ENCODE results near the gene DNAJC5. TPM values are rescaled to one million over a fixed set of nuclear protein-coding genes. Genes with fewer than 3 reads are reported as not detected.
"Not testable (repeated sequence)": the region's sequence is repeated elsewhere in the genome, so short reads cannot be mapped to it uniquely, and the experiment has no call there.

DNAJC5 gene
- total RNA-seq, 2 donors from 2014 or later: 58.9 to 63.9 TPM

GRCh38 chr20:63873477-63873971 is 21.4 kb upstream of the DNAJC5 start:
- no peaks in the 10 kb centered on the region for H3K27me3 ChIP-seq
- H3K36me3 ChIP-seq: peaks cover 30% of the 10 kb centered on the region
- TF ChIP-seq, protein P1, sequence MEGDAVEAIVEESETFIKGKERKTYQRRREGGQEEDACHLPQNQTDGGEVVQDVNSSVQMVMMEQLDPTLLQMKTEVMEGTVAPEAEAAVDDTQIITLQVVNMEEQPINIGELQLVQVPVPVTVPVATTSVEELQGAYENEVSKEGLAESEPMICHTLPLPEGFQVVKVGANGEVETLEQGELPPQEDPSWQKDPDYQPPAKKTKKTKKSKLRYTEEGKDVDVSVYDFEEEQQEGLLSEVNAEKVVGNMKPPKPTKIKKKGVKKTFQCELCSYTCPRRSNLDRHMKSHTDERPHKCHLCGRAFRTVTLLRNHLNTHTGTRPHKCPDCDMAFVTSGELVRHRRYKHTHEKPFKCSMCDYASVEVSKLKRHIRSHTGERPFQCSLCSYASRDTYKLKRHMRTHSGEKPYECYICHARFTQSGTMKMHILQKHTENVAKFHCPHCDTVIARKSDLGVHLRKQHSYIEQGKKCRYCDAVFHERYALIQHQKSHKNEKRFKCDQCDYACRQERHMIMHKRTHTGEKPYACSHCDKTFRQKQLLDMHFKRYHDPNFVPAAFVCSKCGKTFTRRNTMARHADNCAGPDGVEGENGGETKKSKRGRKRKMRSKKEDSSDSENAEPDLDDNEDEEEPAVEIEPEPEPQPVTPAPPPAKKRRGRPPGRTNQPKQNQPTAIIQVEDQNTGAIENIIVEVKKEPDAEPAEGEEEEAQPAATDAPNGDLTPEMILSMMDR (IDR thresholded peaks at IDR 0.05): no peak
- no peak overlapping the region for H3K9ac ChIP-seq (ENCODE audit: low read depth in 2 of 2, low read length in 2 of 2)
- H3K9me3 ChIP-seq: no peaks in the 10 kb centered on the region
- intact Hi-C loops (cut with DNase I): no loop called here
- H3K4me1 ChIP-seq: no peaks in the 10 kb centered on the region
- H3K27ac ChIP-seq: peak overlapping the region; percentile 20
- H3K4me3 ChIP-seq: no peak overlapping the region
- no peak for DNase-seq

DNA sequence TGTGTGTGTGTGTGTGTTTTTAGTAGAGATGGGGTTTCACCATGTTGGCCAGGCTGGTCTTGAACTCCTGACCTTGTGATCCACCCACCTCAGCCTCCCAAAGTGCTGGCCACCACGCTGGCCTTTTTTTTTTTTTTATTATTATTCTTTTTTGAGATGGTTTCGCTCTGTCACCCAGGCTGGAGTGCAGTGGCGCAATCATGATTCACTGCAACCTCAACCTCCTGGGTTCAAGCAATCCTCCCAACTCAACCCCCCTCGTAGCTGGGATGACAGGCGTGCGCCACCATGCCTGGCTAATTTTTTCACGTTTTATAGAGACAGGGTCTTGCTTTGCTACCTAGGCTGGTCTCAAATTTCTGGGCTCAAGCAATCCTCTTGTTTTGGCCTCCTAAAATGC is 20.7 kb upstream of the DNAJC5 start:
- H3K9ac ChIP-seq (ENCODE audit: low read depth in 2 of 2, low read length in 2 of 2); DNase-seq; H3K27me3 ChIP-seq; H3K4me1 ChIP-seq; H3K9me3 ChIP-seq; H3K4me3 ChIP-seq; H3K27ac ChIP-seq; intact Hi-C loops (cut with DNase I): not testable (repeated sequence)
- peaks cover 25% of the 10 kb centered on the region for H3K36me3 ChIP-seq

DNA sequence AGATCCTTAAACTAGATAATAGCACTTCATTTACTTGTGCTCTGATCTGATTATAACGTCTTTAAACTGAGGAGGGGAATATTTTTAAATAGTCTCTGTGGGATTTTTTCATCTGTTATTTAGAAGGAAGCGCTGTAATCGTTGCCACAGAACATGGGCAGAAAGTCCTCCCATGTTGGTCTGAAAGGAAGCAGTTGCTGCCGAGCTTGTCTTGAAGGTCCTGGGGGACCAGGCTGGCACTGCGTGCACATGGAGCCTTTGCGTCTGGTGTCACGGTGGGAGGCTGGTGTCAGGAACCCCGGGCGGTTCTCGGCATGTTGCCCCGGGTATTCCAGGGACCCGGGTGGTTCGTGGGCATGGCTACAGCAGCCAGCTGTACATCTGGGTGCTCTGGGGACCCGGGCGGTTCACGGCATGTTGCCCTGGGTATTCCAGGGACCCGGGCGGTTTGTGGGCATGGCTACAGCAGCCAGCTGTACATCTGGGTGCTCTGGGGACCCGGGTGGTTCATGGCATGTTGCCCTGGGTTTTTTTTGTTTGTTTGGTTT is 18.4 kb upstream of the DNAJC5 start:
- Histone ChIP-seq H3K9ac (ENCODE audit: low read depth in 2 of 2, low read length in 2 of 2) (no peak overlapping the region), H3K9me3 (no peaks in the 10 kb centered on the region), H3K4me3 (no peak overlapping the region), H3K4me1 (no peaks in the 10 kb centered on the region), H3K27ac (no peak overlapping the region), H3K36me3 (peaks cover 15% of the 10 kb centered on the region), H3K27me3 (no peaks in the 10 kb centered on the region)
- TF ChIP-seq, protein P1 (IDR thresholded peaks at IDR 0.05): no peak
- intact Hi-C loops (cut with DNase I): no loop called here
- DNase-seq: no peak

DNA sequence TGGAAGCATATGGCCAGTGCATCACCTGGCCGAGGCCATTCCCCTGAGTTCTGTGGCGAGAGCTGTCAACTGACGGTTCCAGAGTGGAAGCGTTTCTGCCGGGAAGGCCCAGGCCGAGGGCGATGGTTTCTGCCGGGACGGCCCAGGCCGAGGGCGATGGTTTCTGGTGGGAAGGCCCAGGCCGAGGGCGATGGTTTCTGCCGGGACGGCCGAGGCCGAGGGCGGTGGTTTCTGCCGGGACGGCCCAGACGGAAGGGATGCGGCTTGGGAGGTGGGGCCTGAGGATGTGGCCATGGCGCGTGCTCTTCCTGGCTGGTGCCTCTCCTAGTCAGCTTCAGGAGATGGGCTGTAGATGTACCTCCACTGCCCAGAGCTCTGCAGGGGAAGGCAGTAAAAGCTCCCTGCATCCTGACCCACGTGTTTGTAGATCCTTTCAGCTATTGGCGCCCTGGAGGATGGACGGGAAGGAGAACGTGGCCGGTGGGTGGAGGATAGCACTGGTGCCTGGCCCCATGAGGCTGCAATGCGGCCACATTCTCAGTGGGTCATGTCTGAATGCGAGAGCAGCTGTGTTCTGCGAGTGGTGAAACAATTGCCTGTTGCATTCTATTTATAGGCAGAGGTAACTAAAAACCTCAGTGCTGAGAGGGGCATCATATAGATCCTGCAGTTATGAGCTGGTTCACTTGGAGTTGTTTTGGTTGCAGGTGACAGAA is 17.0 kb upstream of the DNAJC5 start:
- Histone ChIP-seq H3K9me3 (no peaks in the 10 kb centered on the region), H3K36me3 (peaks cover 18% of the 10 kb centered on the region), H3K27ac (no peak overlapping the region), H3K4me3 (no peak overlapping the region), H3K4me1 (no peaks in the 10 kb centered on the region), H3K27me3 (no peaks in the 10 kb centered on the region), H3K9ac (ENCODE audit: low read depth in 2 of 2, low read length in 2 of 2) (no peak overlapping the region)
- TF ChIP-seq, protein P1 (IDR thresholded peaks at IDR 0.05): no peak
- intact Hi-C loops (cut with DNase I): no loop called here
- DNase-seq: no peak

DNA sequence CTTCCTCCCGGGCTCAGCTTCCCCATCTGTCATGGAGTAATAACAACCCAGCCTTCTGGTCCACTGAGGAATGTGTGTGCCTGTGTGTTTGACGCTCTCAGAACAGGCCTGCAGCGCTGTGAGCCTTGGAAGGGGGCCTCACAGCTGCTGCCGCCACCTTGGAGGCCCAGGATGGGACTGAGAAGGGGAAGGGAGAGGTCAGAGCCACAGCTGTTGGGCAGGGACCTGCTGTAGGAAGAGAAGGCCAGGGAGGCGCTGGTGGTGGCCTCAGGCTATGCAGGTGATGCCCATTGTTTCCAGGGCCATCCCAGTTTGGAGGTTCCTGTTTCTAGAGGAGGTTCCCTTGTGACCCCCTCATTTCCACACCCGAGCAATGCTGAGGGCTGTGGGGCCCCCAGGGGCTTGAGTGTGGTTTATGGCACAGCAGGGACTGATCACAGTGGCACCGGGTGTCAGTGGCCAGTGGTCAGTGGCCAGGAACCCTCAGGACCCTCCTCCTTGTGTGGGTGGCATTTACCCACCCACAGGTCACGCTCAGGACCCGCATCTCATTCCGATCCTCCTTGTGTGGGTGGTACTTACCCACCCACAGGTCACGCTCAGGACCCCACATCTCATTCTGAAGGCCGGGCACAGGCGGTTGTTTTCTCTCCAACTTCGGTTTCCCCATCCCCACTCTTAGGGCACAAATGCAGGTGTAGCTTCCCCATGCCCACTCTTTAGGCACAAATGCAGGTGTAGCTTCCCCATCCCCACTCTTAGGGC is 15.8 kb upstream of the DNAJC5 start:
- H3K4me3 ChIP-seq: no peak overlapping the region
- H3K27ac ChIP-seq: no peak overlapping the region
- H3K4me1 ChIP-seq: no peaks in the 10 kb centered on the region
- no peak for DNase-seq
- intact Hi-C loops (cut with DNase I): no loop called here
- peaks cover 18% of the 10 kb centered on the region for H3K36me3 ChIP-seq
- TF ChIP-seq, protein P1 (IDR thresholded peaks at IDR 0.05): no peak
- H3K9me3 ChIP-seq: no peaks in the 10 kb centered on the region
- no peaks in the 10 kb centered on the region for H3K27me3 ChIP-seq
- no peak overlapping the region for H3K9ac ChIP-seq (ENCODE audit: low read depth in 2 of 2, low read length in 2 of 2)

DNA sequence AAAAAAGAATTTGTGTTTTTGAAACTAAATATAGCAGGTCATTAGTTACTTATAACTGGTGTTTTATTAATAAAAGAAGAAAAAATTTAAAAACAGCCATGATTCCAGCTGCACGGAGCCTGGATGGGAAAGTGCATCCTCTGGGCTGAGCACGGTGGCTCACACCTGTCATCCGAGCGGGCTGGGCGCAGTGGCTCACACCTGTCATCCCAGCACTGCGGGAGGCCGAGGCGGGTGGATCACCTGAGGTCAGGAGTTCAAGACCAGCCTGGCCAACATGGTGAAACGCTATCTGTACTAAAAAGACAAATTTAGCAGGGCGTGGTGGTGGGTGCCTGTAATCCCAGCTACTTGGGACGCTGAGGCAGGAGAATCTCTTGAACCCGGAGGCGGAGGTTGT is 14.0 kb upstream of the DNAJC5 start:
- H3K9ac ChIP-seq (ENCODE audit: low read depth in 2 of 2, low read length in 2 of 2); DNase-seq; H3K27me3 ChIP-seq; H3K4me1 ChIP-seq; H3K27ac ChIP-seq; H3K36me3 ChIP-seq; intact Hi-C loops (cut with DNase I); H3K4me3 ChIP-seq; H3K9me3 ChIP-seq: not testable (repeated sequence)

Measured in colonic mucosa (tissue), 4 donors.